Adrenal gland (tissue), 5 donors: ENCODE data around the gene FAM170B.

Experiments used
- CTCF ChIP-seq, 6 experiments: fragments of 450-650 bp in 4 of 6; fragments of 200-600 bp in 2 of 6; sonication (generic) in 1 of 6; IDR thresholded peaks; 1 replicate in 5 of 6; 2 replicates in 1 of 6; pipeline versions ENCODE4 v1.5.1 to v1.8.0; 2016 to 2021; ENCODE audit warnings: antibody characterized with exemption in 6 of 6, mild to moderate bottlenecking in 2 of 6, moderate library complexity in 1 of 6
- POLR2A ChIP-seq, 2 donors: fragments of 450-650 bp; IDR thresholded peaks; one replicate each; pipeline ENCODE4 v1.6.1; 2017; ENCODE audit warnings: antibody characterized with exemption in 2 of 2, mild to moderate bottlenecking in 2 of 2, moderate library complexity in 1 of 2
- donor health status: DM: no; HTN: no; CAD: no.

GRCh38 chr10:49139028-49139845 is 5.4 kb upstream of the FAM170B start:
- TF ChIP-seq CTCF (IDR thresholded peaks at IDR 0.05), result no peak
- TF ChIP-seq POLR2A (IDR thresholded peaks at IDR 0.05), result no peak
